ENCODE data around the gene BCL7B. TPM values are rescaled to one million over a fixed set of nuclear protein-coding genes. Genes with fewer than 3 reads are reported as not detected.

BCL7B gene
- total and polyA plus RNA-seq, 2 of the 4 experiments (the other 2 are of a cell fraction), result 7.2 to 51.3 TPM

DNA sequence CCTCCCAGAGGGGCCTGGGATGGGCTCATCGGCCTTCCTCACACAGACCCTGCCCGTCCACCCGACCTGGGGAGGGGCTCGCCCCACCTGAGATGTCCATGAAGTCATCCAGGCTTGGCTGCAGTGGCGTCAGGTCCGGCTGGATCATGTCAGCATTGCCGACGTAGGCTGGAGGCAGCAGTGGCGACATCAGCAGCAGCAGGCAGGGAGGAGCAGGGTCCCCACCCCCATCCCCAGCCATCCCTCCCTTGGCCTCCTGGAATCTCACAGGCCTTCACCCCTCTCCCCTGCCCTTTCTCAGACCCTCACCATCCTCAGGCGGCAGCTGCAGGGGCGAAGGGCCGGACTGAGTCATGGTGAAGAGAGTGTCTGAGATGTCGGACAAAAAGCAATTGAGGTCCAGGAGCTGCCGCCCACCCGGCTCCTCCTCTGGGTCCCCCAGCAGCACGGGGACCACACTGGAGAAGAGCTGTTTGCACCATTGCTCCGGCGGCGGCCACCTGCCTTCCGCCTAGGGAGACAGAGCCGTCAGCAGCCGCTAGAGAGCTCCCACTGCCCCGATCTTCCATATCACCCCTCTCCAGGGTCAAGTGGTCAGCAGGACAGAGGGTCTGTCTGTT is 48.2 kb upstream of the BCL7B start:
- H3K27ac ChIP-seq (ENCODE audit: insufficient read depth, low read length), result no peak overlapping the region
- H3K4me2 ChIP-seq (ENCODE audit: low read depth, low read length), result no peak overlapping the region
- H3K18ac ChIP-seq (ENCODE audit: low read depth, low read length), result no peak overlapping the region
- H3K23ac ChIP-seq (ENCODE audit: low read depth, low read length), result no peak overlapping the region
- H3K9me1 ChIP-seq (ENCODE audit: insufficient read depth, low read length), result no peaks in the 10 kb centered on the region
- 51% methylated on average over 9 of the region's 23 CpGs; no CpG with 5 or more reads in 1 of the 2 experiments for WGBS, 2 experiments (ENCODE audit: extremely low coverage in 2 of 2, insufficient read length in 1 of 2)
- TF ChIP-seq, protein P1, sequence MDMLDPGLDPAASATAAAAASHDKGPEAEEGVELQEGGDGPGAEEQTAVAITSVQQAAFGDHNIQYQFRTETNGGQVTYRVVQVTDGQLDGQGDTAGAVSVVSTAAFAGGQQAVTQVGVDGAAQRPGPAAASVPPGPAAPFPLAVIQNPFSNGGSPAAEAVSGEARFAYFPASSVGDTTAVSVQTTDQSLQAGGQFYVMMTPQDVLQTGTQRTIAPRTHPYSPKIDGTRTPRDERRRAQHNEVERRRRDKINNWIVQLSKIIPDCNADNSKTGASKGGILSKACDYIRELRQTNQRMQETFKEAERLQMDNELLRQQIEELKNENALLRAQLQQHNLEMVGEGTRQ (IDR thresholded peaks at IDR 0.05; ENCODE audit: low read depth, low read length), result no peak
- TF ChIP-seq, protein P2, sequence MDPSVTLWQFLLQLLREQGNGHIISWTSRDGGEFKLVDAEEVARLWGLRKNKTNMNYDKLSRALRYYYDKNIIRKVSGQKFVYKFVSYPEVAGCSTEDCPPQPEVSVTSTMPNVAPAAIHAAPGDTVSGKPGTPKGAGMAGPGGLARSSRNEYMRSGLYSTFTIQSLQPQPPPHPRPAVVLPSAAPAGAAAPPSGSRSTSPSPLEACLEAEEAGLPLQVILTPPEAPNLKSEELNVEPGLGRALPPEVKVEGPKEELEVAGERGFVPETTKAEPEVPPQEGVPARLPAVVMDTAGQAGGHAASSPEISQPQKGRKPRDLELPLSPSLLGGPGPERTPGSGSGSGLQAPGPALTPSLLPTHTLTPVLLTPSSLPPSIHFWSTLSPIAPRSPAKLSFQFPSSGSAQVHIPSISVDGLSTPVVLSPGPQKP (IDR thresholded peaks at IDR 0.05; ENCODE audit: borderline replicate concordance, low read depth, low read length), result no peak
- TF ChIP-seq CEBPB (IDR thresholded peaks at IDR 0.05; ENCODE audit: low read depth, low read length) (no peak), NFE2L2 (IDR thresholded peaks at IDR 0.05; ENCODE audit: low read depth, low read length) (no peak), FOS (IDR thresholded peaks at IDR 0.05; ENCODE audit: low read depth, low read length) (no peak), POLR2A (IDR thresholded peaks at IDR 0.05; ENCODE audit: low read depth, low read length) (no peak), RAD21 (IDR thresholded peaks at IDR 0.05; ENCODE audit: low read length) (no peak), RFX5 (IDR thresholded peaks at IDR 0.05; ENCODE audit: low read depth, low read length) (no peak), SMC3 (IDR thresholded peaks at IDR 0.05; ENCODE audit: low read depth, low read length) (no peak), MAZ (IDR thresholded peaks at IDR 0.05; ENCODE audit: borderline replicate concordance, low read depth, low read length) (no peak), MXI1 (IDR thresholded peaks at IDR 0.05; ENCODE audit: borderline replicate concordance, low read depth, low read length) (no peak)
- H2AFZ ChIP-seq (replicated peaks; ENCODE audit: low read length, poor library complexity), result no peak overlapping the region
- no peak overlapping the region for H4K5ac ChIP-seq (ENCODE audit: low read depth, low read length)
- no peaks in the 10 kb centered on the region; the same call in 1 of the 2 replicates for H4K20me1 ChIP-seq (ENCODE audit: insufficient read depth, low read length)
- CTCF ChIA-PET, result interaction anchor here (0.6 to 1.6 kb wide), 2 partner anchors 119 to 120 kb away, joined by 7 to 9 read pairs; no protein-coding TSS in a partner anchor
- no peak overlapping the region for H3K14ac ChIP-seq (replicated peaks; ENCODE audit: low read depth, low read length)
- no peak overlapping the region for H3K9ac ChIP-seq (ENCODE audit: low read depth, low read length)
- no peak overlapping the region for H2BK20ac ChIP-seq (ENCODE audit: low read depth, low read length)
- H3K4ac ChIP-seq (ENCODE audit: low read depth, low read length), result no peak overlapping the region
- POLR2A ChIA-PET (ENCODE audit: unreplicated experiment), result no interaction called here
- intact Hi-C loops (cut with micrococcal nuclease) (loop anchor here (5.0 kb wide), 1 partner anchor 247 kb away; no protein-coding TSS in a partner anchor), in situ Hi-C loops (cut with MboI; ENCODE audit: low sequenced_read_pairs) (loop anchor here (5.0 kb wide), 2 partner anchors 72 to 127 kb away; no protein-coding TSS in a partner anchor), dilution Hi-C loops (cut with HindIII; ENCODE audit: low sequenced_read_pairs, unreplicated experiment) (no loop called here)
- no peak overlapping the region for H3K56ac ChIP-seq (ENCODE audit: extremely low read depth, insufficient read depth, low read length)
- H2BK120ac ChIP-seq (ENCODE audit: low read depth, low read length), result no peak overlapping the region
- H3K9me3 ChIP-seq (ENCODE audit: control insufficient read depth, insufficient read depth, low read length), result no peaks in the 10 kb centered on the region
- no peak overlapping the region for H4K91ac ChIP-seq (ENCODE audit: insufficient read depth, low read depth, low read length)
- no peaks in the 10 kb centered on the region for H3K36me3 ChIP-seq (ENCODE audit: control insufficient read depth, insufficient read depth, low read length)
- ATAC-seq (ENCODE audit: low read depth) (no peak), DNase-seq (no peak)
- H2AK5ac ChIP-seq (ENCODE audit: low read depth, low read length), result no peak overlapping the region
- no peak overlapping the region for H4K8ac ChIP-seq (ENCODE audit: low read depth in 2 of 2, low read length in 2 of 2)
- no peak overlapping the region for H2AK9ac ChIP-seq (replicated peaks; ENCODE audit: low read depth, low read length, poor library complexity)
- H3K79me1 ChIP-seq (ENCODE audit: low read depth in 1 of 2, low read length in 2 of 2), result no peaks in the 10 kb centered on the region
- no peak overlapping the region for H2BK5ac ChIP-seq (ENCODE audit: low read depth, low read length, poor library complexity, severe bottlenecking)
- BruUV-seq (replicated peaks), result no TSS peak
- H3K27me3 ChIP-seq (ENCODE audit: control insufficient read depth, insufficient read depth, low read length), result peaks cover 11% of the 10 kb centered on the region; the same call in 1 of the 2 replicates
- H2BK15ac ChIP-seq (ENCODE audit: low read depth, low read length), result no peak overlapping the region
- no peaks in the 10 kb centered on the region for H3K4me1 ChIP-seq (ENCODE audit: control insufficient read depth, insufficient read depth, low read length)
- no peak overlapping the region for H3K4me3 ChIP-seq (ENCODE audit: insufficient read depth, low read depth, low read length)
